Measurements from ENCODE around the gene RMND1. TPM values are rescaled to one million over a fixed set of nuclear protein-coding genes. Genes with fewer than 3 reads are reported as not detected.
A peak's percentile ranks its signal among the peaks of the same experiment; 100 is the strongest.

RMND1 gene
- total RNA-seq, 1 experiment from 2014 or later = 37.6 TPM

DNA sequence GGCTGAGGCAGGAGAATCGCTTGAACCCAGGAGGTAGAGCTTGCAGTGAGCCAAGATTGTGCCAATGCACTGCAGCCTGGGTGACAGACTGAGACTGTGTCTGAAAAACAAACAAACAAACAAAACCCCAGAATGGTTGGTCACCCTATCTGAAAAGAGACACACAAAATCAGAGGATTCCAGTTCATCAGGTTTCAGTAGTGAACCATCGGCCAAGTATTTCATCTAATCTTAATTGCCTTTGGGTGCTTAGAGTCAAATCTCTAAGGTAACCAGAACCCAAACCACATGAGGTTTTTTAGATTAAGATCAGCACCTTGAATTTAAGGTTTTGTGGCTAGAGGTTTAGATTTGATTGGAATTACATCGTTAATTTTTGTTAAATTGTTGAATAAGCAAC lies 52.2 kb downstream of the RMND1 start:
- POLR2A ChIA-PET = interaction anchor here (1.5 to 3.1 kb wide), 2 partner anchors 10 to 14 kb away, joined by 4 to 16 read pairs; no protein-coding TSS in a partner anchor
- CTCF ChIA-PET = interaction anchor here (0.6 kb wide), 1 partner anchor 251 kb away, joined by 5 read pairs; no protein-coding TSS in a partner anchor
- H3K4me3 Mint-ChIP-seq (ENCODE audit: unreplicated experiment) = no peak overlapping the region
- TF ChIP-seq, protein P1, sequence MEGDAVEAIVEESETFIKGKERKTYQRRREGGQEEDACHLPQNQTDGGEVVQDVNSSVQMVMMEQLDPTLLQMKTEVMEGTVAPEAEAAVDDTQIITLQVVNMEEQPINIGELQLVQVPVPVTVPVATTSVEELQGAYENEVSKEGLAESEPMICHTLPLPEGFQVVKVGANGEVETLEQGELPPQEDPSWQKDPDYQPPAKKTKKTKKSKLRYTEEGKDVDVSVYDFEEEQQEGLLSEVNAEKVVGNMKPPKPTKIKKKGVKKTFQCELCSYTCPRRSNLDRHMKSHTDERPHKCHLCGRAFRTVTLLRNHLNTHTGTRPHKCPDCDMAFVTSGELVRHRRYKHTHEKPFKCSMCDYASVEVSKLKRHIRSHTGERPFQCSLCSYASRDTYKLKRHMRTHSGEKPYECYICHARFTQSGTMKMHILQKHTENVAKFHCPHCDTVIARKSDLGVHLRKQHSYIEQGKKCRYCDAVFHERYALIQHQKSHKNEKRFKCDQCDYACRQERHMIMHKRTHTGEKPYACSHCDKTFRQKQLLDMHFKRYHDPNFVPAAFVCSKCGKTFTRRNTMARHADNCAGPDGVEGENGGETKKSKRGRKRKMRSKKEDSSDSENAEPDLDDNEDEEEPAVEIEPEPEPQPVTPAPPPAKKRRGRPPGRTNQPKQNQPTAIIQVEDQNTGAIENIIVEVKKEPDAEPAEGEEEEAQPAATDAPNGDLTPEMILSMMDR (IDR thresholded peaks at IDR 0.05; ENCODE audit: unreplicated experiment) = no peak
- H3K9me3 Mint-ChIP-seq (ENCODE audit: unreplicated experiment) = no peaks in the 10 kb centered on the region
- peaks cover 16% of the 10 kb centered on the region for H3K4me1 Mint-ChIP-seq (ENCODE audit: insufficient read depth, unreplicated experiment)
- no peaks in the 10 kb centered on the region for H3K27me3 Mint-ChIP-seq (ENCODE audit: insufficient read depth, unreplicated experiment)
- BruUV-seq (replicated peaks) = no TSS peak
- no peak overlapping the region for H3K27ac Mint-ChIP-seq (ENCODE audit: low read depth, unreplicated experiment)
- intact Hi-C loops (cut with micrococcal nuclease) = no loop called here
- peaks cover 46% of the 10 kb centered on the region for H3K36me3 Mint-ChIP-seq (ENCODE audit: insufficient read depth, unreplicated experiment)
- DNase-seq (ENCODE audit: unreplicated experiment) = no peak

DNA sequence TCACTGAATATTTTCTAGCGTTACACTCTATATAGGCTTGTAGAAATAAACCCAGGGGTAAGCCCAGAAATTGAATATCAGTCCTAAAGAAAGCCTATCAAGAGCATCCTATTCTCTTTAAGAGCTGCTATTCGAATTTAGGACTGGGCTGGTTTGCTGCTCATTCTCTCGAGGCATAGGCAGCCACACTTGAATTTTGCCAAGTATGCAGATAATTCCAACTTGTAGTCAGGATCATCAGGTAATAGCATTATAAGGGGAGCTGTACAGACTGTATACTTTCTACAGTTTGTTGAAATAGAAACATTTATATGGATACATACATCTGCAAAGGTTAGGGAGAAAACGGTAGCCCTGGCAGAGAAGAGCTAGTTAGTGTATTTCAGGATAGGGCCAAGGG lies 58.5 kb downstream of the RMND1 start:
- H3K27ac Mint-ChIP-seq (ENCODE audit: low read depth, unreplicated experiment) = peak overlapping the region; percentile 55
- H3K27me3 Mint-ChIP-seq (ENCODE audit: insufficient read depth, unreplicated experiment) = no peaks in the 10 kb centered on the region
- TF ChIP-seq, protein P1 (IDR thresholded peaks at IDR 0.05; ENCODE audit: unreplicated experiment) = no peak
- peaks cover 31% of the 10 kb centered on the region for H3K4me1 Mint-ChIP-seq (ENCODE audit: insufficient read depth, unreplicated experiment)
- ChIA-PET CTCF (interaction anchor here (0.7 to 5.3 kb wide), 3 partner anchors 13 to 58 kb away, joined by 4 to 40 read pairs (median 5); no protein-coding TSS in a partner anchor), POLR2A (interaction anchor here (0.7 to 2.0 kb wide), 8 partner anchors 10 to 1641 kb away, joined by 3 to 10 read pairs (median 4); partner anchors contain the start of gene RMND1)
- DNase-seq (ENCODE audit: unreplicated experiment) = no peak
- no peaks in the 10 kb centered on the region for H3K9me3 Mint-ChIP-seq (ENCODE audit: unreplicated experiment)
- BruUV-seq (replicated peaks) = no TSS peak
- intact Hi-C loops (cut with micrococcal nuclease) = no loop called here
- peak overlapping the region; percentile 88 for H3K4me3 Mint-ChIP-seq (ENCODE audit: unreplicated experiment)
- H3K36me3 Mint-ChIP-seq (ENCODE audit: insufficient read depth, unreplicated experiment) = peaks cover 16% of the 10 kb centered on the region

DNA sequence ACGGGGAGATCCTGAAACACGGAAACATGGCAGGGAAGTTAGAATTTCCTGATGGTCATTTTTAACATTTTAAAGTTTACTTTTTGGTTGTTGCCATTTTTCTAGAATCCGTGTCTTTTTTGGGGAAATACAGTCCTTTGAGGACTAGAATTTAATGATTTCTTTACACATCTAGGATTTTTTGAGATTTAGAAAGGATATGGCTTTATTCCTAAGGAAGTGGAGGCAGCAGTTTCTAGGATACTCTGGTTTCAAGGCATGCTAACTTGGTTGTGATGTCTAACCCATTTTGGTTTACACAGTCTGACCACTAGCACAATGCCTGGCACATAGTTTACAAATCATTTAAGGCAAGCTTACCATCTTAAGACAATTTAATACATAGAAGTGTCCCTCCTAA lies 59.5 kb downstream of the RMND1 start:
- CTCF ChIA-PET = interaction anchor here (1.5 kb wide), 1 partner anchor 53 kb away, joined by 5 read pairs; no protein-coding TSS in a partner anchor
- Mint-ChIP-seq H3K4me1 (ENCODE audit: insufficient read depth, unreplicated experiment) (peaks cover 30% of the 10 kb centered on the region), H3K36me3 (ENCODE audit: insufficient read depth, unreplicated experiment) (peaks cover 11% of the 10 kb centered on the region), H3K27me3 (ENCODE audit: insufficient read depth, unreplicated experiment) (no peaks in the 10 kb centered on the region), H3K27ac (ENCODE audit: low read depth, unreplicated experiment) (peak overlapping the region; percentile 55), H3K9me3 (ENCODE audit: unreplicated experiment) (no peaks in the 10 kb centered on the region), H3K4me3 (ENCODE audit: unreplicated experiment) (peak overlapping the region; percentile 88)
- intact Hi-C loops (cut with micrococcal nuclease) = no loop called here
- TF ChIP-seq, protein P1 (IDR thresholded peaks at IDR 0.05; ENCODE audit: unreplicated experiment) = no peak
- DNase-seq (ENCODE audit: unreplicated experiment) = no peak
- TSS peak; percentile 45 for BruUV-seq (replicated peaks)
- POLR2A ChIA-PET = interaction anchor here (0.9 to 2.0 kb wide), 6 partner anchors 11 to 59 kb away, joined by 3 to 10 read pairs (median 6); partner anchors contain the start of gene RMND1

DNA sequence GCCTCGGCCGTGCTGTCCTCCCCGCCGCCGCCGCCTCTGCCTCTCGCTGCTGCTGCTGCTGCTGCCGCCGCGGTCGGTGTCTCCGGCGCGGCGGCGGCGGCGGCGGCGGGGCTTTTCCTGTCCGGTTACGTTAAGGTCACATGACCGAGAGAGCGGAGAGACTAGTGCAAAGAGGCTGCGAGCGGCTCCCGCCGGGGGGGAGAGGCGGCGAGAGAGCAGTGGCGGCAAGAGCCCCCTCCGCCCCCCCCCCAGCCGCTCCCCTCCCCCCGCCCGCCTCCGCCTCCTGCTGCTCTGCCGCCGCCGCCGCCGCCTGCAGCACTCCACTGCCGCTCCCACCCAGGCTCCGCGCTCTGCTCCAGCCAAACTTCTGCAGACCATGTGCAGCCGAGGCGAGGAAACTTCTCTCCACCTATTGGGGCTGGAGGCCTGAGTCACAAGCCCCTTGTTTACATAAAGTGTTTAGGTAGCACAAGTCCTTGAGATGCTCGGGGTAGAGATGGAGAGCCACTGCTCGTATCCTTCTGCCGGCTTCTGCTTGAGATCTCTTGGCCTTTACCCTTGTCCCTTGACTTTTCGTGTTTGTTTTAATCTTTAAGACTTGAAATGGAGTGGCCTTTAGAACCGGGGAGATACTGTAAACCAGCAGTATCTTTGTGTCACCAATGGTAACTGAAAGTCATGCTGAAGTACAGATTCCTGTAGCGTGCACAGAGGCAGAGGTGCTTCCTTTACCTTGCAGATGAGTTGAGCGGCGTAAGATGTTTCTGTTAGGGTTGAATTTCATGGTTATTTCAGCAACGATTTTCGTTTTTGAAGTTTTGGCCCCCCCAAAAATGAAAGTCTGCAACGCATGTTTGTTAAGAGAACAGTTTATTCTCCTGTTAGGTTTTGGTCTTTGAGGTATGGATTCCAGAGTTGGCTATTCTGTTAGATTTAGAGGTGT lies 60.2 kb downstream of the RMND1 start, which contains the start of gene ZBTB2:
ZBTB2 (minus strand) TSS at position 89 of the 943 bp plus-strand sequence. CDS start 17,922 bp downstream, outside the sequence.
- ChIA-PET POLR2A (interaction anchor here (0.6 to 4.0 kb wide), 6 partner anchors 9 to 612 kb away, joined by 3 to 70 read pairs (median 10); partner anchors contain the start of gene RMND1), CTCF (no interaction called here)
- H3K27ac Mint-ChIP-seq (ENCODE audit: low read depth, unreplicated experiment) = peak within 1 kb of the TSS; percentile 55
- H3K9me3 Mint-ChIP-seq (ENCODE audit: unreplicated experiment) = no peaks in the 10 kb centered on the region
- peak; percentile 68 for DNase-seq (ENCODE audit: unreplicated experiment)
- intact Hi-C loops (cut with micrococcal nuclease) = loop anchor here (2.0 kb wide), 1 partner anchor 61 kb away; the partner anchor contains the start of gene RMND1
- H3K36me3 Mint-ChIP-seq (ENCODE audit: insufficient read depth, unreplicated experiment) = peaks cover 11% of the 10 kb centered on the region
- no TSS peak for BruUV-seq (replicated peaks)
- no peaks in the 10 kb centered on the region for H3K27me3 Mint-ChIP-seq (ENCODE audit: insufficient read depth, unreplicated experiment)
- H3K4me3 Mint-ChIP-seq (ENCODE audit: unreplicated experiment) = peak within 1 kb of the TSS; percentile 88
- TF ChIP-seq, protein P1 (IDR thresholded peaks at IDR 0.05; ENCODE audit: unreplicated experiment) = no peak
- H3K4me1 Mint-ChIP-seq (ENCODE audit: insufficient read depth, unreplicated experiment) = peaks cover 26% of the 10 kb centered on the region
